ENCODE data around the gene DNAJC8.

GRCh38 chr1:28175955-28176485, 56.8 kb downstream of the DNAJC8 start:
- TF ChIP-seq EZH2 (IDR thresholded peaks at IDR 0.05; ENCODE audit: low read depth) (no peak), CTCF (conservative IDR thresholded peaks at IDR 0.05) (no peak)
